Measurements from ENCODE around the gene CDH23. TPM values are rescaled to one million over a fixed set of nuclear protein-coding genes. Genes with fewer than 3 reads are reported as not detected.

CDH23 gene
- total RNA-seq, 2 donors from 2014 or later, result 28.5 to 58.7 TPM

DNA sequence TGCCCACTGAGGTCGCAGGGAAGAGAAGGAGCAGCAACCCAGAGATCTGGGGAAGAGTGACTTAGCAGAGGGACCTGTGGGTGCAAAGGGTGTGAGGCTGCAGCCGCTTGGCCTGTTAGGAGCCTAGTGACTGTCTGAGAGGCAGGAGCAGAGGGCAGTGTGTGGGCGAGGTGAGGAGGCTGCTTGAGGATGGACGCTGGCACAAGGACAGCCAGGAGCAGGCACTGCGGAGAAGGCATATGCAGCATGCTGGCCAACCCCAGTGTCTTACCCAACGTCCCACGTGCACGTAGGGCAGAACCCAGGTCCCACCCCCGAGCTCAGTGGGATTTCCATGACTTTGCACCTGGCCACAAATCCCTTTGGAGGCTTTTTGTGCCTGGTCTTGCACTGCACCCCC is 268.7 kb downstream of the CDH23 start:
- 52 to 80% methylated on average over 9 of the region's 9 CpGs for WGBS, 2 donors
- DNase-seq (no peak), ATAC-seq (no peak)
- no peak overlapping the region for H3K27ac ChIP-seq
- intact Hi-C loops (cut with DNase I), result no loop called here
- no peaks in the 10 kb centered on the region for H3K36me3 ChIP-seq (replicated peaks in 1 of 2; ENCODE audit: insufficient read depth in 1 of 2, low read depth in 2 of 2)
- H3K4me1 ChIP-seq, result no peaks in the 10 kb centered on the region
- no peak overlapping the region for H3K4me3 ChIP-seq
- no peak for TF ChIP-seq POLR2A (IDR thresholded peaks at IDR 0.05)
- TF ChIP-seq, protein P1, sequence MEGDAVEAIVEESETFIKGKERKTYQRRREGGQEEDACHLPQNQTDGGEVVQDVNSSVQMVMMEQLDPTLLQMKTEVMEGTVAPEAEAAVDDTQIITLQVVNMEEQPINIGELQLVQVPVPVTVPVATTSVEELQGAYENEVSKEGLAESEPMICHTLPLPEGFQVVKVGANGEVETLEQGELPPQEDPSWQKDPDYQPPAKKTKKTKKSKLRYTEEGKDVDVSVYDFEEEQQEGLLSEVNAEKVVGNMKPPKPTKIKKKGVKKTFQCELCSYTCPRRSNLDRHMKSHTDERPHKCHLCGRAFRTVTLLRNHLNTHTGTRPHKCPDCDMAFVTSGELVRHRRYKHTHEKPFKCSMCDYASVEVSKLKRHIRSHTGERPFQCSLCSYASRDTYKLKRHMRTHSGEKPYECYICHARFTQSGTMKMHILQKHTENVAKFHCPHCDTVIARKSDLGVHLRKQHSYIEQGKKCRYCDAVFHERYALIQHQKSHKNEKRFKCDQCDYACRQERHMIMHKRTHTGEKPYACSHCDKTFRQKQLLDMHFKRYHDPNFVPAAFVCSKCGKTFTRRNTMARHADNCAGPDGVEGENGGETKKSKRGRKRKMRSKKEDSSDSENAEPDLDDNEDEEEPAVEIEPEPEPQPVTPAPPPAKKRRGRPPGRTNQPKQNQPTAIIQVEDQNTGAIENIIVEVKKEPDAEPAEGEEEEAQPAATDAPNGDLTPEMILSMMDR (IDR thresholded peaks at IDR 0.05), result no peak
- H3K27me3 ChIP-seq, result no peaks in the 10 kb centered on the region
- no peaks in the 10 kb centered on the region for H3K9me3 ChIP-seq

DNA sequence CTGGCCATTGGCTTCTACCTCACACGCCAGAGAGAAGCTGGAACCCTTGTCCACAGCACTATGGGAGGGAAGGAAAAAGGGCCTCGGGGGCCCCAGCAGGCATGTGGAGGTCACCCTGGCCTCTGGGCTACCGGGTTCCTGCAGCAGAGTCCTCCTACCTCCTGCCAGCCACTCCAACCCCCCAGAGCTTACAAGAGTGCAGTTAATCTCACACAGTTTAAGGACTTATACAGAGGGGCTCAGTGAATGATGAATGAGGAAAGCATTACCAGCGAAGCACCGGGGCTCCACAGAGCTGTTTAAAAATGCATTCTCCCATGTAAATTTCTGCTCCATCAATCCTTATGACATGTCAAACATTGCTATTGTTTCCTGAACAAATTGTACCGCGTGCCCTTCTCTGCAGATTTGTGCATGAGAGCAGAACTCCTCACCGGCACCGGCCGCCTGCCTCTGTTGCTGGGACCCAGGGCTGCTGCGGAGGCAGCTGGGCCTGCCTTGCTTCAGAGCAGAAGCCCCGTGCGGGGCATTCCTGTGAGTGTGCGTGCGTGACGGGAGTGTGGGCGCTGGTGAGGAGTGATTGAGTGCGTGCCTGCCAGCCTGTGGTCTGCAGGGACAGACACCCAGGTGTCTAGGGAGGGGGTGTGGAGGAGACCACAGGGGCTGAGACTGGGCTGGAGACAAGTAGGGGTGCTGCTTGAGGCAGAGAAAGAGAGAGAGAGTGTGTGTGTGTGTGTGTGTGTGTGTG is 270.1 kb downstream of the CDH23 start:
- Histone ChIP-seq H3K36me3 (replicated peaks in 1 of 2; ENCODE audit: insufficient read depth in 1 of 2, low read depth in 2 of 2) (no peaks in the 10 kb centered on the region), H3K4me3 (no peak overlapping the region), H3K27me3 (no peaks in the 10 kb centered on the region), H3K27ac (no peak overlapping the region), H3K9me3 (no peaks in the 10 kb centered on the region), H3K4me1 (no peaks in the 10 kb centered on the region)
- TF ChIP-seq, protein P1 (IDR thresholded peaks at IDR 0.05), result no peak
- TF ChIP-seq POLR2A (IDR thresholded peaks at IDR 0.05), result no peak
- ATAC-seq, result no peak
- intact Hi-C loops (cut with DNase I), result no loop called here
- DNase-seq, result no peak
- 34 to 49% methylated on average over 13 to 18 of the region's 18 CpGs for WGBS, 2 donors

DNA sequence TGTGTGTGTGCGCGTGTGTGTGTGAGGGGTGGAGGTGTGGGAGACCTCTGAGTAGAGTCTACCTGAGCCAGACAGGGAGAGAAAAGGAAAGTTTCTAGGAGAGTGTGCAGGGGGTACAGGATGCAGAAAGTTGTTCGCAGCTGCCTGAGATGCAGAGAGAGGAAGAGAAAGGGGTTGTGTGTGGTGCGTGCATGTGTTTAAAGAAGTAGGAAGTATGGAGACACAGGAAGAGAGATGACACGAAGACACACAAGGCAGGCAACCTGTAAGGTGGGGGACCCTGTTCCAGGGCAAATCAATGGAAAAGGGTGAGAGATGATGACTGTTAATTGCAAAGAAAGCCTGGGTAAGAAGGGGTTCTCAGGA is 270.6 kb downstream of the CDH23 start:
- H3K9me3 ChIP-seq, result no peaks in the 10 kb centered on the region
- intact Hi-C loops (cut with DNase I), result no loop called here
- no peak for TF ChIP-seq POLR2A (IDR thresholded peaks at IDR 0.05)
- TF ChIP-seq, protein P1 (IDR thresholded peaks at IDR 0.05), result no peak
- ATAC-seq (no peak), DNase-seq (no peak)
- 34 to 42% methylated on average over 5 of the region's 5 CpGs for WGBS, 2 donors
- H3K4me1 ChIP-seq, result no peaks in the 10 kb centered on the region
- H3K27me3 ChIP-seq, result no peaks in the 10 kb centered on the region
- H3K36me3 ChIP-seq (replicated peaks in 1 of 2; ENCODE audit: insufficient read depth in 1 of 2, low read depth in 2 of 2), result no peaks in the 10 kb centered on the region
- H3K27ac ChIP-seq, result no peak overlapping the region
- no peak overlapping the region for H3K4me3 ChIP-seq

GRCh38 chr10:71671994-71672946 is 275.6 kb downstream of the CDH23 start:
- no peak for TF ChIP-seq POLR2A (IDR thresholded peaks at IDR 0.05)
- TF ChIP-seq, protein P1 (IDR thresholded peaks at IDR 0.05), result no peak
- ATAC-seq (no peak), DNase-seq (no peak)
- Histone ChIP-seq H3K4me3 (no peak overlapping the region), H3K4me1 (no peaks in the 10 kb centered on the region), H3K27me3 (no peaks in the 10 kb centered on the region), H3K9me3 (no peaks in the 10 kb centered on the region), H3K36me3 (replicated peaks in 1 of 2; ENCODE audit: insufficient read depth in 1 of 2, low read depth in 2 of 2) (no peaks in the 10 kb centered on the region), H3K27ac (no peak overlapping the region)
- WGBS, 2 donors, result 71 to 73% methylated on average over 13 to 15 of the region's 16 CpGs
- intact Hi-C loops (cut with DNase I), result no loop called here
